IPS-NIHi7 (cell line): ENCODE results near the gene BUB1B.
A peak's percentile ranks its signal among the peaks of the same experiment; 100 is the strongest.

Experiments
- DNase-seq: peaks from one replicate; pipeline ENCODE4 v3.0.0; 2012; ENCODE audit warnings: mixed read lengths; ENCODE audit errors: extremely low spot score

The BUB1B gene

DNA sequence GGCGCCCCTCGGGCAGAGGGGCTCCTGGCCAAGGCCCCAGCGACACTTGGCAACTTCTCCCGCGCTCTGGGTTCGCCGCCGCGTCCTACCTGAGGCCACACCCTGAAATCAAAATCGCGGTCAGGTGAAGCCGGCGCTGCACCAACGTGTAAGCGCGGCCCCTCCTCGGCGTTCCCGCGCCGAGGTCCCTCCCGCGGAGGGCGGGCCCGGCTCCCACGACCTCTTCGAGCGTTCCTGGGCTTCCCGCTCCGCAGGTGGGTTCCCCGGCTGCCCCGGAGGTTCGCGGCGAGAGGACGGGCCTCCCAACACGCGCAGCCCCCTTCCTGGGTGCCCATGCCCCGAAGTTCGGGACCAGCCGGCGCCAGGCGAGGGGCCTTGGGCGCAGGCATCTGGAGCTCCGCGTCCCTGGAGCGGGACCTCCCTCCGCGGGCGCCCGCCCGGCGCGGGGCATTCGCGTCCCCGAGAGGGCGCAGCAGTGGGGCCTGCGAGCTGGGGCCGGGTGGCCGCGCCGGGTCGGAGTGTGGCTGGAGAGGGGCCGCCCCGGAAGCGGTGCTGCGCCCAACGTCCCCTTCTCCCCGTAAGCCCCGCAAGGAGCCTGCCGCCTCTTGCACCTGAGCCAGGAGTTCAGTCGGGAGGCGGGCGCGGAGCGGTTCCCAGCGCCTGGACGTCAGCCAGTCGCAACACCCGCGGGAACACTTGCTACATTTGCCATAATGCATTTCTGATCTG, 91.7 kb downstream of the BUB1B start:
- peak; percentile 49 for DNase-seq

DNA sequence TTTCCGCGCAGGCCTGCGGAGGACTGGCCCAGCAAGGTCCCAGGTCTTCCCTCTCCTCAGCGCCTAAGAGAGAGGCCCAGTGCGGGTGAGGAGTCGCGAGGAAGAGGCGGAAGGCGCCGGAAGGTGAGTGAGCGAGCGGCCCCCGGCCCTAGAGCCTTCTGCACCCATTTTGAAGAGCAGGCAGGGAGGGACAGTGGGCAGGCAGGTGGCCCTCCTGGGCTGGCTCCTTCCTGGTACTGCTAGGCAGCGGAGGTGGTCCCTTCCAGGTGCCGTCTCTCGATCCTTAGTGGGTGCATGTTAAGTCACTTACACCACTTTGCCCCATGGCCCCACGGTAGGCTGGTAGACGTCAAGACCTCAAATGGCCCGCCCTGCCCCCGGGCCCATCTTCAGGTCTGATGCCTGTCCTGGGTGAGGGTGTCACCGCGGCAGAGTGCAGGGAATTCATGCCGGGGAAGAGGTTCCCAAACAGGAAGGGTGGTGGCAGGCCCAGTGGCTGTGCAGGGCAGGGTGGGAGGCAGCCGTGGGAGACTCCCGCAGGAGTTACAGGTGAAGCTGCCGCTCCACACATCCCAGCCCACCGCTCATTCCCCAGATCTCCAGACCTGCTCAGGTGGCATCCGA, 92.4 kb downstream of the BUB1B start:
- no peak for DNase-seq

DNA sequence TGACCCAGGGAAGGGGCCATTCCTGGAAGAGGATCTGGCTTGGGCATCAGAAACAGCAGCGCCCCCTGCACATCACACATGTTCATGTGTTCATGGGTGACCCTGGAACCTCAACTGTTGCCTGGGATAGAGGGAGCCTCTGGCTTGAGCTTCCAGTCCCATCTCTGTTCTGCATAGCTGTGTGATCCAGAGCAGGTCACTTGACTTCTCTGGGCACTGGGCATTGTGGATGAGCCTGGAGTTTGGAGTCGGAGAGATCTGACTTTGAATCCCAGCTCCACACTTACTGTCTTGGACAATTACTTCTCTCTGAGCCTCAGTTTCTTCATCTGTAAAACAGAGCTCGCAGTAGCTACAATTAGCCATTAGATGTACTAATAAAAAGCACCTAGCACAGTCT, 93.6 kb downstream of the BUB1B start:
- DNase-seq: no peak

DNA sequence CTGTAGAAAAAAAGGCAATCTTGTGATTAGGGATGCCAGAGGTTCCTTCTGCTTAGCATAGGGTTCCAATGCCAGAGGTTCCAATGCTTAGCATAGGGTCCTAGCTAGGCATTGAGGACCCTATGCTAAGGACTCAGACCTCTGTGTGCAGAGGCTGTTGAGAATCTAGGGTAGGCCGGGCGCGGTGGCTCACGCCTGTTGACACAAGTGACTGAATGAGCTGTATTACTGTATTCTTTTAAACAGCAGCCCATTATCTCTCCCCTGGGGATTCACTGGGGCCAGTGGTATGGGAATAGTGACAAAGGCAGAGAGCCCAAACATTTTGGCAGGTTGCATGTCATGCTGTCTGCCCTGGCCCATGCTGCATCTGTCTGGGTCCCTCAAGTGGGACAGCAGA, 94.2 kb downstream of the BUB1B start:
- DNase-seq: no peak

DNA sequence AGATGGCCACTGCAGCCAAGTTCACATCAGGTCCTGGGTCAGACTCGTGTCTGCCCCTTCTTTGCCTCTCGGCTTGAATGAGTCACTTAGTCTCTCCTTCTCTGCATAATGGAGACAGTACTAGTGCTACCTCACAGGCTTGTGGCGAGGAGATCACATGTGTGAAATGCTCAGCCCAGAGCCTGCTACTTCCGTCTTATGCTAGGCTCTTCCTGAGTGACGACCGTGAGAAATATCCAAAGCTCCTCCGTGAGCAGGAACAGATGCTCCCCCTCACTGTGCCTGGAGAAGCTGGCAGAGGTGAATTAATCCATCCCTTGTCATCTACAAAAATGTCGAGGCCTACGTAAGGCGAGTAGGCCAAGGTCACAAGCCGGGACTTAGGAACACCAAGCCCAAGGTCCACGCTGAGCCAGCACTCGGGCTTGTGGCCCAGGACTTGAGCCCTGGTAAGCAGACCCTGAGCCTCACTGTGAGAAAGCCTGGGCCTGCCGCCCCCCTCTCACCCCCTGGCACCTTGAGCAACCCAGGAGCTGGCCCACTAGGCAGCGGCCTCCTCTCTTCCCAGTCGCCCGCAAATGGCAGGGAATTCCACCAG, 95.9 kb downstream of the BUB1B start:
- no peak for DNase-seq

DNA sequence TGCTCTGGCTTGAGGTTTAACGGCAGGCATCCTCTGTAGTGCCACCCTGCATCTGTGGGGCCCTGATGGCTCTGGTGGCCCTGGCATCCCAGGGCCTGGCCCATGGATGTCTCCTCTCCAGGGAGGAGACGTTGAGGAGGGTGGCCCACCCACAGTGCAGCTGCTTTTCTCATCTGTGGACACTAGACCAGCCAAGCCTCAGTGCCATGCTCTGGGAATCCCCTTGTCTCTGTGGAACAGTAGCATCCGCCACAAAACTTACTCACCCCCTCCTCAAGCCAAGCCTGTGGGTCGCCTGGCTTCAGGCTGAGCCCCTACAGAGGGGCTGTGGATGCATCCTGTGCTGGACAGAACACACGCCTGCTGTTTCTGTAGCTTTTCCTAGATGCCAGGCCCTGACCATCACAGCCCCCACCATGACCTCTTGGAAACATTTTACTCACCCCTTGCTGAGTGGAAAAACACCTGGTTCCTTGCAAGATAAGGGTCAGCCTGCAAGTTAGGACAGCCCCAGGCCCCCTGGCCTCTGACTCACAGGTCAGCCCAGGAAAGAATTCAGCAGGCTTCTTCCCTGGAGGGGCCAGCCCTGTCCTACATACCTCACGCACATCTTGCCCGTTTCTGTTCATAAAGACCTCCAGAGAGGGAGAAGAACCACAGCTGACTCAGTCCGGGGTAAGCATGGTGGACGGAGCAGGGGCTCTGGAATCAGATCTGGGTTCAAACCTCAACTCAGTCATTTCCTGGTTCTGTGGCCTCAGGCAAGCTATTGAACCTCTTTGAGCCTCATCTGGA, 97.0 kb downstream of the BUB1B start:
- DNase-seq: no peak

DNA sequence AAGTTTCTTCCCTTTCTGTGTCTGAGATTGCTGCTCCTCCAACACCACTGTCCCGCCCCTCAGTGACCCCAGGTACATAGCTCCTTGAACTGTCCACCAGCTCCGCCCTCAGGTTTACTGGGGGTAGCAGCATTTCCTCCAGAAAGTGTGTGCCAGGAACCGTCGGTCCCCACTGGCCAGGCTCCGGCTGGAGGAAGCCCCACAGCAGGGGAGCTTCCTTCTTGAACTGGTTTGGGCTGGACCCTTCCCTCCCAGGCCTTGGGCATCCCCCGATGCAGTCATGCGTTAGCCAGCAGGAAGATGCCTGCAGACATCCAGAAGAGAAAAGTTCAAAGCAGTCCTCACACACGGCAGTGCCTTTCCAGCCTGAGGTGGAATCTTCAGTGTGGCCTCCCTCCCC, 97.7 kb downstream of the BUB1B start:
- peak; percentile 59 for DNase-seq

DNA sequence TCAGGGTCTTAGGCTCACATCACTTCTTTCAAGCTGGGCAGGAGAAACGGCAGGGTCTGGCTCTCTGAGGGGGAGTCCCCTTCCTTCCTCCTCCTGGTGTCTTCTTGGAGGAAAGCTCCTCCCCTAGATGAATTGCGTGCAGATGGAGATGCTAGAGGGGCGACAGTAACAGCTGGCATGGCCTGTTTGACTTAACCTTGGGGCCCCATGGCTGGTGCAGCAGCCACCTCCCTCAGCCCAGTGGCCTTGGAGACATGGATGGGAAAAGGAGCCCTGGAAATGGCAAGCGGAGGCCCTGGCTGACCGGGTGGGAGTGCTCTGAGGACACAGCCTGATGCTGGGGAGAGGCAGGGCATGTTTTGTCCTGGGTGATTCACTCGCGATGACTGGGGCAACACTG, 98.2 kb downstream of the BUB1B start:
- no peak for DNase-seq

DNA sequence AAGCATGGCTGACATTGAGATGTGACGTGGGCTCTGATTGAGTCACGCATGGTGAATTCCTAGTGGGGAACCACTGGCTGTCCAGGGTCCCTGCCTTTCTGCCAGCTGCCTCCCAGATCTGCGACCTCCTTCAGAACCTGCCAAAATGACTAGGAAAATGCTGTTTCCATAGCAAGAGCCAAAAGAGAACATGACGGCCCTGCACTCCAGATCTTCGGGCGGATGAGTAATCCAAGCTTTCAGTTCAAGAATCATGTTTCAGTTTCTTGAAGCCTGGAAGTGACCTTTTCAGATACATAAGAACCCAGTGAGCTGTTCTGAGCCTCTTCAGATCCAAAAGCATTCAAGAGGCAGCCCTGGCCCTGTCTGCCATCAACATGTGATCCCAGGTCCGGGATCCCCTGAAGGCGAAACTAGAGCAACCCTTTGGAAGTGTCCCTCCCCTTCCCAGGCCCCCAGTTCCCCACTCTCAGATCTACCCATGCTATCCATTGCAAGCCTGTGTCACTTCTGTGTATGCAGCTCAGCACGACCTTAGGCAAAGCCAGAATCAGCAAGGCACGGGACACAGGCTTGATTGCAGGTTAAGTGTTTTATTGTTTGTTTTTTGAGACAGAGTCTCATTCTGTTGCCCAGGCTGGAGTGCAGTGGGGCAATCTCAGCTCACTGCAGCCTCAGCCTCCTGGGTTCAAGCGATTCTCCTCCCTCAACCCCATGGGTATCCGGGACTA, 102.3 kb downstream of the BUB1B start:
- no peak for DNase-seq

DNA sequence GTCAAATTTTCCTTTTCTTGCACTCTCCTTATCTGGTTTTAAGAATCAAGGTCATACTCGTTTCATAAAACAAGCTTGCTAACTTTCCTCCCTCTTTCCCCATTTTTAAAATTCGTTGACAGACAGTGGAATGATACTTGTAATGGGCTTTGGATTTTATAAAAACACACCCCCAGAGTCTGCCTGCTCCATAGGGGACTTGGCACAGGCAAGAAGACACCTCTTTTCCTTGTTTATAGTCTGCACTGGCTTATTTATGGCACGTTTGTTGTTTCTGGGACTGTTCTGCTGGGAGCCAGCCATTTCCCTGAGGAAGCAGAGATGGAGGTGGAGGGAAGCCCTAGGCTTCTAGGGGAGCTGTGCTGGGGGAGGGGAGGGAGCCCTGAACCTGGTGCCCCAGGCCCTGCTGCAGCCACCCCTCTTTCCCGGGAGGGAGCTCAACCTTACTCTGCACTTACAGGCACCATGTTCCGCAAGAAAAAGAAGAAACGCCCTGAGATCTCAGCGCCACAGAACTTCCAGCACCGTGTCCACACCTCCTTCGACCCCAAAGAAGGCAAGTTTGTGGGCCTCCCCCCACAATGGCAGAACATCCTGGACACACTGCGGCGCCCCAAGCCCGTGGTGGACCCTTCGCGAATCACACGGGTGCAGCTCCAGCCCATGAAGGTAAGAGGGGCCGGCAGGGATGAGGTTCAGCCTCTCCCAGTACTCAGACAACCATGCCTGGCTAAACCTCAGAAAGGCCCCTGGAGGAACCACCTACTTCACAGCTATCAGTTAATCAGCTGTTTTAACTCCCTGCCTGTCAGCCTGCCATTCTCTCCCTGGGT, 103.7 kb downstream of the BUB1B start:
- DNase-seq: no peak

DNA sequence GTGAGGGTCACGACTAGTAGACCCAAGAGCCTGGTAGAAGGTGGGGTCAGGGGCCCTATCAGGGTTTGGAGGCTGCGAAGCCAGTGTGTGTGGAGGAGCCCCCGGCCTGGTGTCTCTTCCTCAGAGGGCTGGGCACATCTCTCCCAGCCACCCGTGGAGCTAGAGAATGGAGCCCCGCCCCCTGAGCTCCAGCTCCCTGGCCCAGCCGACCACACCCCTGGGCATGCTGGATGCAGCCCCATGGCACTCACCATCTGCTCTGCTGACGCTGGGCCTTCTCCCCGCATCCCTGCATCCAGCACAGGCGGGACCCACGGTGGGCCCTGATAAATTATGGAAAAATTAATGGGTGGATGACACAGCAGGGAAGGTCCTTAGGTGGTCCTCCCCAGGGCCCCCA, 104.5 kb downstream of the BUB1B start:
- DNase-seq: no peak

DNA sequence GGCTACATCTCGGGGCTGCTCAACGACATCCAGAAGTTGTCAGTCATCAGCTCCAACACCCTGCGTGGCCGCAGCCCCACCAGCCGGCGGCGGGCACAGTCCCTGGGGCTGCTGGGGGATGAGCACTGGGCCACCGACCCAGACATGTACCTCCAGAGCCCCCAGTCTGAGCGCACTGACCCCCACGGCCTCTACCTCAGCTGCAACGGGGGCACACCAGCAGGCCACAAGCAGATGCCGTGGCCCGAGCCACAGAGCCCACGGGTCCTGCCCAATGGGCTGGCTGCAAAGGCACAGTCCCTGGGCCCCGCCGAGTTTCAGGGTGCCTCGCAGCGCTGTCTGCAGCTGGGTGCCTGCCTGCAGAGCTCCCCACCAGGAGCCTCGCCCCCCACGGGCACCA, 105.0 kb downstream of the BUB1B start:
- no peak for DNase-seq

DNA sequence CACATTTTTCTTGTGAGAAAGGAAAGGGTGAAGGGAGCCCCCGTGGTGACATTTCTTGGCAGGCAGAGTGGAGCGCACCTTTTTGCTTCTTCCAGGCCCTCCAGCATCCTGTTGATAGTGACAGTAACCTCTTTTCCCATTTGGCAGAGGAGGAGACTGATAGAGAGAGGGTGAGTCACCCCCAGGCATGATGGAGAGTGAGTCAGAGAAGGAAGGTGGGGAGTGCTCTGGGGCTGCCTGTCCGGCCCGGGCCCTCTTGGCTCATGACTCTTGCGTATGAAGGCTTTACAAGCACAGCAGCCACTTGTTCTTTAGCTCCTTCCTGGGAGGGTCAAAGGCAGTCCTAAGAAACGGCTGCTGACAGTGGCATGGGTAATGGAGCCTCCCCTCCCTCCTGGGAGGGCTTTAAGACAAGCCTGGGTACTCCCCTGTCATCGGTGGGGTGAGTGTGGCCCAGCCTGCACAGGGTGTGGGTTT, 106.0 kb downstream of the BUB1B start:
- peak; percentile 54 for DNase-seq

DNA sequence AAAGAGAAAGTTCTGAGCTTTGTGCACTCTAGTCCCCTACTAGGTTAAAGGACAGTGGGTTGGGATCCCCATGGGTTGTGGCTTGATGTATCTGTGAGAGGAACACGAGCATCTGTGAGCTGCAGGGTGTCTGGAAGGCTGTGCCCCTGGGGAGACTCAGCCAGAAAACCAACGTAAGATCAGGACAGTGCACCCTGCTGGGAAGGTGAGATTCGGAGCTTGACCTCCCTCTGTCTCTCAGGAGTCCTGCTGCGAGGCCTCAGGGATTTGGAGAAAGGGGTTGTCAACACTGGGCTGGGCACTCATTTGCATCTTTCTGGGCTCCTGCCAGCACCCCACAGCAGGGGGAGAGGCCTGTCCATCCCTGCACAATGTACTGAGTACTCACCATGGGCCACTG, 106.8 kb downstream of the BUB1B start:
- DNase-seq: no peak

DNA sequence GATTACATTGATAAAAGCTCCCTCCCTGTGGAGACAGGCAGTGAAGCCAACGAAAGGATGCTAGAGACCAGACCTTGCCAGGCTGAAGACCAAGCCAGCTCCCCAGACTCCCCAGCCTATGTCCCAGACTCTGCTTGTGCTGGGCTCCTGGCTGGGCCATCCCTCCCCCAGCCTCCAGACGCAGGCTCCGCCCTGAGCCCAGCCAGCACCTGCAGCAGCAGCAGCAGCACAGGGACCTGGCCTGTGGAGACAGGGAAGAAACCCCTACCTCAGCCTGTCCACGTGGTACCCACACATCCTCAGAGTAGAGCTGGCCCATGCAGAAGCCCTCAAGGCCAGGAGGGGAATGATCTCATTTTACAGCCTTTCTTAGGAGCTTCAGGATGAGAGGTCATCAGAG, 108.7 kb downstream of the BUB1B start:
- no peak for DNase-seq

DNA sequence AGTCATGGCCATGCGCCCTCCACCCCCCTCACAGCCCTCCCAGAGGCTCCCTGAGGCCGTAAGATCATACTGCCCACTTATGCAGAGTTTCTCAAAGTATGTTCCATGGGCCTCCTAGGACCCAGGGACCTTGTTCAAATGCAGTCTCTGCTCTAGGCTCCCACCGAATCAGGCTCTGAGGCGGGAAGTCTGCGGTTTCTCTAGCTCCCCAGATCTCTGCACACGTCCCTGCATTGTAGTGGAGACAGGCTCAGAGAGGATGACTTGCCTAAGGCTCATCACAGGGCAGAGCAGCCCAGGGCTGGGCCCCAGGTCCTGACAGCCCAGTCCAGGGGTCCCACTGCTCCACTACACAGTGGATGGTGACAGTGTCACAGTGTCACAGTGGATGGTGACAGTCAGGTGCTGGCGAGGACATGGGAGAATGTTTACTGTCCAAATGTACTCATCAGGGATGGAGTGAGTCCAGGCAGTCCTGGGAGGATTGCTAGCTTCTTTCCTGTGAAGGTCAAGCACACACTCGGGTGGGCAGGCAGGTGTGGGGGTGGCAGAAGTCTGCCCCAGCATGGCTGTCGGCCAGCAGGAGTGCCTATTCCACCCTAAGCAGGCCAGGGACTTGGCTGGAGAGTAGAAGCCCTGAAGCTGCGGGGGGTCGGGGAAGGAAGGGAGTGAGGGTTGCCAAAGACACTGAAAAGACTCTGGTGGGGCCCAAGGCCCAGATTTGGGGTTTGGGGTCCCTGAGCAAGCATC, 109.6 kb downstream of the BUB1B start:
- no peak for DNase-seq
